Panc1 (cell line): ENCODE data around the gene IL19.

ENCODE experiments used
- CTCF ChIP-seq: fragments of 450-650 bp; IDR thresholded peaks from 2 replicates; pipeline ENCODE4 v1.5.1; 2017; ENCODE audit warnings: mild to moderate bottlenecking
- POLR2AphosphoS5 ChIP-seq: IDR thresholded peaks from 2 replicates; pipeline ENCODE4 v1.6.1; 2012; ENCODE audit warnings: mild to moderate bottlenecking, low read depth, low read length, moderate library complexity
- REST ChIP-seq, 2 experiments: IDR thresholded peaks; 2 replicates each; pipeline ENCODE4 v1.6.1; 2011 to 2012; ENCODE audit warnings: low read depth in 2 of 2, control low read depth in 1 of 2, low read length in 1 of 2, mild to moderate bottlenecking in 1 of 2, moderate library complexity in 1 of 2; ENCODE audit not compliant: insufficient read depth in 1 of 2

- TF ChIP-seq CTCF, result no peak
- TF ChIP-seq REST (IDR thresholded peaks at IDR 0.05; ENCODE audit: insufficient read depth in 1 of 2, low read depth in 2 of 2, low read length in 1 of 2), result no peak
- no peak for TF ChIP-seq POLR2AphosphoS5
These were observed 105.3 kb downstream of the IL19 start for GRCh38 chr1:206875752-206876377.
